Esophagus squamous epithelium (tissue), 4 donors: ENCODE data around the gene GFOD2.

ENCODE experiments used
- CTCF ChIP-seq, 6 experiments: fragments of 450-650 bp in 4 of 6; fragments of 200-600 bp in 2 of 6; sonication (generic) in 2 of 6; IDR thresholded peaks; one replicate each; pipeline ENCODE4 v1.5.1; 2016 to 2019; ENCODE audit warnings: antibody characterized with exemption in 6 of 6, mild to moderate bottlenecking in 4 of 6, moderate library complexity in 4 of 6
- POLR2A ChIP-seq, 4 donors: fragments of 450-650 bp; IDR thresholded peaks; one replicate each; pipeline ENCODE4 v1.6.1; 2017; ENCODE audit warnings: antibody characterized with exemption in 4 of 4, mild to moderate bottlenecking in 4 of 4, moderate library complexity in 3 of 4

DNA sequence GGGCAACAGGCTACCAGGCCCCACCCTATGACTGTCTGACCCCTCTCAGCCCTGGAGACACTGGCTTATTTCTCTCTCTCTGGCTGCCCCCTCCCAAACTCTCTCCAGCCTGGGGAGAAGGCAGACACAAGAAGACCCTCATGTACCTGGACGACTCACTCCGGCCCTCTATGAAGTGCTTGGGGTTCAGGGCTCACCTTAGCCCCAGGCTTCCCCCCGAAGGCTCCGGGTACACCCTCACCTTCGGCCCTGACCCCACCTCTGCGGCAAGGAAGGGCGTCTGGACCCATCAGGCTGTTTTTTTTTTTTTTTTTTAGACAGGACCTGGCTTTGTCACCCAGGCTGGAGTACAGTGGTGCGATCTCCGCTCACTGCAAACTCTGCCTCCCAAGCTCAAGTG is 75.1 kb downstream of the GFOD2 start:
- TF ChIP-seq POLR2A (IDR thresholded peaks at IDR 0.05) (no peak), CTCF (IDR thresholded peaks at IDR 0.05) (no peak)
